Kidney (tissue), 14 donors: ENCODE measurements around the gene ST6GAL1. TPM values are rescaled to one million over a fixed set of nuclear protein-coding genes. Genes with fewer than 3 reads are reported as not detected.

Source experiments
- DNase-seq, 5 donors: peaks; one replicate each; pipeline ENCODE4 v3.0.0-alpha.2; 2013 to 2020
- FAIRE-seq: peaks from 2 replicates; lab custom pipeline; 2012; peaks lifted over from hg19 to GRCh38; lab: Jason Lieb, UNC
- H3K27ac ChIP-seq, 2 donors: one replicate each; pipeline ENCODE4 v1.7.0; 2013; ENCODE audit warnings: low read depth in 2 of 2, low read length in 2 of 2, inconsistent platforms in 1 of 2
- H3K27me3 ChIP-seq: one replicate; pipeline ENCODE4 v1.7.1; 2013; ENCODE audit warnings: low read length, inconsistent platforms; ENCODE audit not compliant: control insufficient read depth, insufficient read depth
- H3K36me3 ChIP-seq, 3 donors: one replicate each; pipeline versions ENCODE4 v1.7.0 to v1.7.1; 2013; ENCODE audit warnings: low read length in 3 of 3, control low read depth in 1 of 3, inconsistent platforms in 1 of 3; ENCODE audit not compliant: insufficient read depth in 3 of 3, control insufficient read depth in 2 of 3
- H3K4me1 ChIP-seq, 3 donors: one replicate each; pipeline versions ENCODE4 v1.7.0 to v1.7.1; 2013; ENCODE audit warnings: low read length in 3 of 3, inconsistent platforms in 1 of 3, low read depth in 1 of 3; ENCODE audit not compliant: control insufficient read depth in 2 of 3, insufficient read depth in 2 of 3
- H3K4me3 ChIP-seq, 3 donors: one replicate each; pipeline versions ENCODE4 v1.7.0 to v1.8.1; 2013; ENCODE audit warnings: low read length in 3 of 3, control low read depth in 1 of 3, inconsistent platforms in 1 of 3
- H3K9ac ChIP-seq, 3 donors: one replicate each; pipeline versions ENCODE4 v1.7.0 to v1.7.1; 2013; ENCODE audit warnings: low read length in 3 of 3, control low read depth in 1 of 3, inconsistent platforms in 1 of 3
- H3K9me3 ChIP-seq, 3 donors: one replicate each; pipeline versions ENCODE4 v1.7.0 to v1.7.1; 2013; ENCODE audit warnings: low read length in 3 of 3, control low read depth in 1 of 3, inconsistent platforms in 1 of 3; ENCODE audit not compliant: control insufficient read depth in 2 of 3, insufficient read depth in 1 of 3
- intact Hi-C: fragments of 100-400 bp; cut with DNase I; formaldehyde crosslinking; loops from one replicate; pipeline ENCODE4 v1.11.1; 2022
- polyA plus RNA-seq: library from polyadenylated mRNA; stranded (reverse); fragments of 350-450 nt; fragmentation: Illumina TruSeq; extraction: RNeasy Lipid Tissue Mini Kit (QIAGEN cat#74804); gene quantifications from one replicate; pipeline ENCODE4 v1.2.3, GENCODE V29; 2014; ENCODE audit warnings: low read depth, low replicate concordance; ENCODE audit not compliant: insufficient read depth
- total RNA-seq: library from RNA; stranded (reverse); fragmentation: NEBNext Ultra II Directional; extraction: Animal tissue kit (Norgen Biotek cat#: 25700); gene quantifications from one replicate; pipeline ENCODE4 v1.2.1, GENCODE V29; 2021
- TF ChIP-seq, protein P1 (sequence below): IDR thresholded peaks from 3 replicates; pipeline ENCODE4 v1.5.1; 2012; ENCODE audit warnings: mild to moderate bottlenecking, moderate library complexity, borderline replicate concordance; ENCODE audit not compliant: insufficient read depth; ENCODE audit errors: extremely low read depth
- donor health status: control.
- donor health status: control.
- donor health status: control.
- donor health status: control.
- donor health status: control.
- donor health status: DM: yes; HTN: yes; CAD: no.
- donor health status: Normal renal cell carcinoma (clear cell type).

ST6GAL1 gene
- total and polyA plus RNA-seq, 2 donors from 2014 or later, result 62.6 to 236 TPM

DNA sequence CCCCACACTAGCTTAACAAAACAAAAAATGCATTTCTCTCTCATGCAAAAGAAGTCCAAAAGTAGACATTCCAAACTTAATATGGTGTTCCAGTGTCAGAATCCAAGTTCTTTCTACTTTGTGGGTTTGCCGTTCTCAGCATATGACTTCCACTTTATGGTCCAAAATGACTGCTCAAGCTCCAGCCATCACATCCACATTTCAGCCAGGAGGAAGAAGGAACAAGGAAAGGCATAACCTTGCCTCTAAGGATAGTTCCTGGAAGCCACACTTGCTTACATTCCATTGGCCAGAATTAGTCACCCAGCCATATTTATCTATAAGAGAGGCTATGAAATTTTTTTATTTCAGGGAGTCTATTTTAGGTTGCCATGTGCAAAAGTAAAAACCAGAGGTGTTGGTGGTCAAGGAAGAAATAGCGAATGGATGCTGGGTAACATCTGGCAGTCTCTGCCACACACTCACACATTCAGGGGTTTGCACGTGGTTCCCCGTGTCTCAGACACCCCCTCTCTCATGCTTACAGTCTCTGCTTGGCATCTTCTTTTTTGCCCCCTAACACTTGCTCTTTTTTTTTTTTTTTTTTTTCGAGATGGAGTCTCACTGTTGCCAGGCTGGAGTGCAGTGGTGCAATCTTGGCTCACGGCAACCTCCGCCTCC lies 139.7 kb downstream of the ST6GAL1 start:
- FAIRE-seq, result no peak
- intact Hi-C loops, result no loop called here

DNA sequence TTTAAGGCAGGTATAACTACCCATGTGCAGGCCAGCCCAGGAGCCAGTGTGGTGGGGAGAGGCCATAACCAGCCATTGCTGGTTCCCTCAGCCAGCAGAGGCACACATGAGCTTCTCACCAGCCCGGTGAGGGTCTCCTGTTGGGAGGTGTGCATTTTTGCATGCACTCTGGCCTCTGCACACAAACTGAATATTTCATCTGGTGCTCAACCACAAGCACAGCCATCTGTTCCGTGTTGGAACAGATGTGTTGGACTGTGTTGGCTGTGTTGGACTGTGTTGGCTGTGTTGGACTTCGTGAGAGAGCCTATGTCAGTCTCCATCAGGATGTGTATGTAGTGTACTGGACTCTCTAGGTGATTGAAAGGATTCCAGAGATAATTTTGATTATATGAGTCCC lies 141.8 kb downstream of the ST6GAL1 start:
- TF ChIP-seq, protein P1, sequence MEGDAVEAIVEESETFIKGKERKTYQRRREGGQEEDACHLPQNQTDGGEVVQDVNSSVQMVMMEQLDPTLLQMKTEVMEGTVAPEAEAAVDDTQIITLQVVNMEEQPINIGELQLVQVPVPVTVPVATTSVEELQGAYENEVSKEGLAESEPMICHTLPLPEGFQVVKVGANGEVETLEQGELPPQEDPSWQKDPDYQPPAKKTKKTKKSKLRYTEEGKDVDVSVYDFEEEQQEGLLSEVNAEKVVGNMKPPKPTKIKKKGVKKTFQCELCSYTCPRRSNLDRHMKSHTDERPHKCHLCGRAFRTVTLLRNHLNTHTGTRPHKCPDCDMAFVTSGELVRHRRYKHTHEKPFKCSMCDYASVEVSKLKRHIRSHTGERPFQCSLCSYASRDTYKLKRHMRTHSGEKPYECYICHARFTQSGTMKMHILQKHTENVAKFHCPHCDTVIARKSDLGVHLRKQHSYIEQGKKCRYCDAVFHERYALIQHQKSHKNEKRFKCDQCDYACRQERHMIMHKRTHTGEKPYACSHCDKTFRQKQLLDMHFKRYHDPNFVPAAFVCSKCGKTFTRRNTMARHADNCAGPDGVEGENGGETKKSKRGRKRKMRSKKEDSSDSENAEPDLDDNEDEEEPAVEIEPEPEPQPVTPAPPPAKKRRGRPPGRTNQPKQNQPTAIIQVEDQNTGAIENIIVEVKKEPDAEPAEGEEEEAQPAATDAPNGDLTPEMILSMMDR, result no peak

More for the DNA sequence above, 139.7 kb downstream of the ST6GAL1 start:
- H3K4me3 ChIP-seq, result no peak overlapping the region
- DNase-seq, result no peak
- no peaks in the 10 kb centered on the region for H3K4me1 ChIP-seq
- TF ChIP-seq, protein P1, result no peak
- peaks cover 0 to 7% (median 0%) of the 10 kb centered on the region in 3 donors for H3K36me3 ChIP-seq
- H3K9me3 ChIP-seq, result peaks cover 0 to 3% (median 0%) of the 10 kb centered on the region in 3 donors
- H3K27ac ChIP-seq, result no peak overlapping the region
- H3K27me3 ChIP-seq, result no peaks in the 10 kb centered on the region
- H3K9ac ChIP-seq, result no peak overlapping the region

DNA sequence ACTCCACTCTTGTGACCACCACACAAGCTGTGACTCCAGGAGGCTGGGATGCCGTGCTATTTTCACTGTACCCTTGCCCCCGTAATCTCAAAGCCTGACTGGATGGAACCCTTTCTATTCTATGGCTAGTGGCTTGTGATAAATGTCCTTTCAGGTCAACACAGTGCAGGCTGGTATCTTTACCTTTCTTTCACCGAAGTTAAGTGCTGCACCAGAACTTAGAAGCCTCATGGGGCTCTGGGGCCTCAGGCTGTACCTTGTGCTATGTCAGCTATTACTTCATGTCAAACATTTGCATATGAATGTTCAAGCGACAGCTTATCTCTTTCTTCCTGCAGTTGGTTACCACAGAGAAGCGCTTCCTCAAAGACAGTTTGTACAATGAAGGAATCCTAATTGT lies 142.2 kb downstream of the ST6GAL1 start:
- Histone ChIP-seq H3K4me3 (no peak overlapping the region), H3K36me3 (peaks cover 2 to 13% (median 5%) of the 10 kb centered on the region in 3 donors), H3K4me1 (no peaks in the 10 kb centered on the region), H3K27me3 (no peaks in the 10 kb centered on the region), H3K27ac (no peak overlapping the region), H3K9ac (no peak overlapping the region), H3K9me3 (peaks cover 0 to 3% (median 0%) of the 10 kb centered on the region in 3 donors)
- no peak for FAIRE-seq
- intact Hi-C loops, result no loop called here
- TF ChIP-seq, protein P1, result no peak
- DNase-seq, result no peak

More for the DNA sequence above, 141.8 kb downstream of the ST6GAL1 start:
- FAIRE-seq (no peak), DNase-seq (no peak)
- Histone ChIP-seq H3K27me3 (no peaks in the 10 kb centered on the region), H3K27ac (no peak overlapping the region), H3K4me1 (no peaks in the 10 kb centered on the region), H3K36me3 (peaks cover 2 to 12% (median 5%) of the 10 kb centered on the region in 3 donors), H3K9ac (no peak overlapping the region), H3K4me3 (no peak overlapping the region), H3K9me3 (peaks cover 0 to 3% (median 0%) of the 10 kb centered on the region in 3 donors)
- intact Hi-C loops, result no loop called here
